Smooth muscle cell (in vitro differentiated cells): ENCODE data around the gene RFC1. TPM values are rescaled to one million over a fixed set of nuclear protein-coding genes. Genes with fewer than 3 reads are reported as not detected.
"Not testable (repeated sequence)": the region's sequence is repeated elsewhere in the genome, so short reads cannot be mapped to it uniquely, and the experiment has no call there.

Experiments
- DNase-seq: peaks from one replicate; lab custom pipeline; 2025; ENCODE audit not compliant: unreplicated experiment; lab: John Stamatoyannopoulos, UW
- H2AFZ ChIP-seq: fragments of 200-600 bp; sonication (generic); 2 replicates; pipeline ENCODE4 v1.6.0; 2016; ENCODE audit warnings: antibody characterized with exemption, low read depth, mild to moderate bottlenecking
- H3F3A ChIP-seq: fragments of 200-600 bp; sonication (generic); 2 replicates; pipeline ENCODE4 v1.6.0; 2017; ENCODE audit warnings: antibody characterized with exemption, low read depth
- H3K27ac ChIP-seq: fragments of 200-600 bp; sonication (generic); 2 replicates; pipeline ENCODE4 v1.5.1; 2016; ENCODE audit warnings: low read depth, mild to moderate bottlenecking
- H3K27me3 ChIP-seq: fragments of 200-600 bp; sonication (generic); 2 replicates; pipeline ENCODE4 v1.6.1; 2016; ENCODE audit warnings: low read depth, mild to moderate bottlenecking
- H3K36me3 ChIP-seq: fragments of 200-600 bp; sonication (generic); 2 replicates; pipeline ENCODE4 v1.5.1; 2016; ENCODE audit warnings: low read depth
- H3K4me1 ChIP-seq: fragments of 200-600 bp; sonication (generic); 2 replicates; pipeline ENCODE4 v1.5.1; 2016; ENCODE audit warnings: low read depth
- H3K4me2 ChIP-seq: fragments of 200-600 bp; sonication (generic); 2 replicates; pipeline ENCODE4 v1.6.0; 2016; ENCODE audit warnings: mild to moderate bottlenecking
- H3K4me3 ChIP-seq: fragments of 200-600 bp; sonication (generic); 2 replicates; pipeline ENCODE4 v1.5.1; 2016; ENCODE audit warnings: mild to moderate bottlenecking
- H3K79me2 ChIP-seq: fragments of 200-600 bp; sonication (generic); 2 replicates; pipeline ENCODE4 v1.6.0; 2016; ENCODE audit warnings: low read depth, mild to moderate bottlenecking
- H3K9ac ChIP-seq: fragments of 200-600 bp; sonication (generic); 2 replicates; pipeline ENCODE4 v1.6.0; 2016; ENCODE audit warnings: low read depth
- H3K9me3 ChIP-seq: fragments of 200-600 bp; sonication (generic); replicated peaks from 2 replicates; pipeline ENCODE4 v1.5.1; 2016; ENCODE audit warnings: low read depth
- H4K20me1 ChIP-seq: fragments of 200-600 bp; sonication (generic); 2 replicates; pipeline ENCODE4 v1.6.0; 2016; ENCODE audit warnings: low read depth
- CTCF ChIP-seq: fragments of 200-600 bp; sonication (generic); IDR thresholded peaks from 2 replicates; pipeline ENCODE4 v1.5.1; 2017; ENCODE audit warnings: borderline replicate concordance, mild to moderate bottlenecking, antibody characterized with exemption; ENCODE audit not compliant: insufficient read depth, poor library complexity, severe bottlenecking
- whole genome bisulfite sequencing: methylation state at CpG from one replicate; pipeline ENCODE4 v1.1.7; 2016; ENCODE audit warnings: low lambda C conversion rate; 5-methylcytosine and 5-hydroxymethylcytosine counted together
- polyA plus RNA-seq: library from polyadenylated mRNA; unstranded; fragments of >200 nt; fragmentation: Nextera tagmentation; extraction: Ambion mirVana; gene quantifications from 2 replicates; pipeline ENCODE4 v1.2.1, GENCODE V29; 2016
- total RNA-seq: library from RNA; depleted of rRNA; stranded (reverse); fragments of >200 nt; gene quantifications from 2 replicates; pipeline ENCODE4 v1.2.3, GENCODE V29; 2014

Gene RFC1
- total and polyA plus RNA-seq, 2 experiments from 2014 or later: 25.3 to 48.0 TPM

DNA sequence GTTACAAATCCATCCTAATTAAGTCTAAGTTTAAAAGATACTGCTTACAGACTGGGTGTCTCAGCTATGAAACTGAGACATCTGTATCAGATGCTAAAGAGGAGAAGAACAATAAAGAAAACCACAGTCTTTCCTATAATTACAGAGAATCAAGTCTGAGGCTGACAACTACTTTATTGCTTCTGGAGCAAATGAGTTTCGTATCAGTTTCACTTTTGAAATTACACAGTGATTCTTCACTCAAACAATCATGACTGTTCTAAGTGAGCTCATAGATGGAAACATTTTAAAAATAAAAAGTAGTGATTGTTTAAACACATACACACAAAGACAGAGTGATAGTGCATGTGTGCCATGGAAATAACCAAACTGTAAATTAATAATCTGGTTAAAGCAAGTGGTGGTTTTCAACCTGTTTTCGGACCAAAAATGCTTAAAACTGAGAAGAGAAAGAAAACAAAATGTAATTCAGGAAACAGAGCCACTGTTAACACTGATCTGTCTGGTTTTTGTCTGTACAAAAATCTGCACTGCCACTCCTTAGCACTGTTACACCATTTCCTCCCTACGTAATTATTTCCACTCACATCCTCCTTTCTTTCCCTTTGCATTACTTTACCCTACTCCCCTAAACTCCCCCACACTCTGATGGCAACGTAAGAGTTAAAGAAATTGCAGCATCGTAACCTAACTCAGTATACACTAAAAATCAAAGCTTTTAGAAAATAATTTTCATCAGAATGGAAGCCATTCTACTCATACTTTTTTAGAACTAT lies 12.5 kb downstream of the RFC1 start:
- Histone ChIP-seq H3K9ac (peak overlapping the region; percentile 67), H4K20me1 (peaks cover 56% of the 10 kb centered on the region), H3F3A (no peaks in the 10 kb centered on the region), H3K79me2 (peaks cover 82% of the 10 kb centered on the region), H3K27me3 (no peaks in the 10 kb centered on the region), H3K4me3 (peak overlapping the region; percentile 31), H3K4me2 (peak overlapping the region; percentile 80), H2AFZ (no peak overlapping the region), H3K36me3 (peaks cover 17% of the 10 kb centered on the region), H3K27ac (peak overlapping the region; percentile 78), H3K4me1 (peaks cover 9% of the 10 kb centered on the region), H3K9me3 (peaks cover 7% of the 10 kb centered on the region)
- DNase-seq: no peak
- WGBS: 33% methylated on average over 5 of the region's 5 CpGs
- TF ChIP-seq CTCF: no peak

DNA sequence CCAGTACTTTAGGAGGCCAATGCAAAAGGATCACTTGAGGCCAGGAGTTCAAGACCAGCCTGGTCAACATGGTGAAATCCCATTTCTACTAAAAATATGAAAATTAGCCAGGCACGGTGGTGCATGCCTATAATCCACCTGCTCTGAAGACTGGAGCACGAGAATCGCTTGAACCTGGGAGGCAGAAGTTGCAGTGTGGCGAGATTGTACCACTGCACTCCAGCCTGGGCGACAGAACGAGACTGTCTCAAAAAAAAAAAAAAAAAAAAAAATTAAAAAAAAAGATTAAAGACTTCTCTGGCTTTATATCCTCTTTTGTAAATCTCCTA lies 13.0 kb downstream of the RFC1 start:
- H2AFZ ChIP-seq, H3F3A ChIP-seq: not testable (repeated sequence)

DNA sequence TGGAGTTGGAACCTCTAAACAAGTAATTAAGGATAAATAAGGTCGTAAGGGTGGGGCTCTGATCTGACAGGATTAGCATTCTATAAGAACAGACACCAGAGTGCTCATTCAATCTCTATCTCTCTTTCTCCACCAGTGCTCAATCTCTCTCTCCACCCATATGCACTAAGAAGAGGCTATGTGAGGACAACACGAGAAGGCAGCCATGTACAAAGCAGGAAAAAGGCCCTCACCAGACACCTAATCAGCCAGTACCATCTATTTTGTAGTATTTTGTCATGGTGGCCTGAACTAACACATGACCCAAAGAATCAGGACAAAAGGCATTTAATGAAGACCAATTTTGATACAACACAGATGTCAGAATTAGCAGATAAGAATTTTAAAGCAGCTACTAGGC lies 16.8 kb downstream of the RFC1 start:
- Histone ChIP-seq H3K27ac (no peak overlapping the region), H3K36me3 (peaks cover 17% of the 10 kb centered on the region), H3F3A (no peaks in the 10 kb centered on the region), H3K9me3 (peaks cover 7% of the 10 kb centered on the region), H3K79me2 (peaks cover 78% of the 10 kb centered on the region), H3K4me1 (peaks cover 8% of the 10 kb centered on the region), H3K27me3 (no peaks in the 10 kb centered on the region), H3K9ac (no peak overlapping the region), H2AFZ (no peak overlapping the region), H4K20me1 (peaks cover 56% of the 10 kb centered on the region), H3K4me2 (no peak overlapping the region), H3K4me3 (no peak overlapping the region)
- WGBS: 95% methylated on average over 2 of the region's 2 CpGs
- TF ChIP-seq CTCF: no peak
- DNase-seq: no peak

More for the DNA sequence above, 13.0 kb downstream of the RFC1 start:
- H3K4me1 ChIP-seq, H3K27me3 ChIP-seq, H3K9me3 ChIP-seq, DNase-seq: not testable (repeated sequence)
- Histone ChIP-seq H3K27ac (peak overlapping the region; percentile 78), H3K36me3 (peaks cover 17% of the 10 kb centered on the region), H3K79me2 (peaks cover 81% of the 10 kb centered on the region), H3K9ac (peak overlapping the region; percentile 67), H3K4me3 (peak overlapping the region; percentile 31), H3K4me2 (peak overlapping the region; percentile 80), H4K20me1 (peaks cover 54% of the 10 kb centered on the region)
- WGBS: 69% methylated on average over 6 of the region's 6 CpGs

GRCh38 chr4:39348371-39349315 lies 17.5 kb downstream of the RFC1 start:
- Histone ChIP-seq H3K9me3 (peaks cover 7% of the 10 kb centered on the region), H3K4me2 (no peak overlapping the region), H3K36me3 (peaks cover 17% of the 10 kb centered on the region), H4K20me1 (peaks cover 57% of the 10 kb centered on the region), H3K27ac (no peak overlapping the region), H3K27me3 (no peaks in the 10 kb centered on the region), H3F3A (no peaks in the 10 kb centered on the region), H3K4me3 (no peak overlapping the region), H3K79me2 (peaks cover 75% of the 10 kb centered on the region), H3K4me1 (peaks cover 4% of the 10 kb centered on the region), H2AFZ (no peak overlapping the region), H3K9ac (no peak overlapping the region)
- TF ChIP-seq CTCF: no peak
- DNase-seq: no peak
- WGBS: 89% methylated on average over 4 of the region's 4 CpGs
